Measurements from ENCODE around the gene NASP. TPM values are rescaled to one million over a fixed set of nuclear protein-coding genes. Genes with fewer than 3 reads are reported as not detected.
A peak's percentile ranks its signal among the peaks of the same experiment; 100 is the strongest.

NASP gene
- total and polyA plus RNA-seq, 2 donors (not counting 3 experiments of a cell fraction or from before 2014, with no cell fraction given), result 101 to 149 TPM

DNA sequence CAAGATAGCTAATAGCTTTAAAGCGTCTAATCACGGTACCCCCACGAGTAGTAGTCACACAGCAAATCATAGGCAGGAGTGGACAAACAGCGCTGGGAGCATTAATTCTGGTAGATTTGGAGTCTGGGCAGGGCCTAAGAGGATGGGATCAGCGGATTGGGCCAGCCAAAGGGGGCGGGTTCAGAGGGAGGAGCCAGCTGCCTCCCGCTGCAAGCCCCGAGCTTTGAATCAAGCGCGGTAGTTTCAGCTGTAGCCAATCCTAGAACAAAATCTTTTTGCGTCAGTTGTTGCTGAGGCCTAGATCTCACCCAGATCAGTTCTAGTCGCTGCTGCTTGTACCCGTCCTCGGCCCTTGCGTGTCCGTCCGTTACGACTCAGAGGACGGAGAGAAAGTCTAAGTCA, 576 bp upstream of the NASP start:
- TF ChIP-seq MAX (IDR thresholded peaks at IDR 0.05; ENCODE audit: insufficient read depth, insufficient read length), result no peak
- no peak for TF ChIP-seq JUN (IDR thresholded peaks at IDR 0.05; ENCODE audit: borderline replicate concordance, insufficient read depth, insufficient read length, low read depth)
- TF ChIP-seq, protein P1, sequence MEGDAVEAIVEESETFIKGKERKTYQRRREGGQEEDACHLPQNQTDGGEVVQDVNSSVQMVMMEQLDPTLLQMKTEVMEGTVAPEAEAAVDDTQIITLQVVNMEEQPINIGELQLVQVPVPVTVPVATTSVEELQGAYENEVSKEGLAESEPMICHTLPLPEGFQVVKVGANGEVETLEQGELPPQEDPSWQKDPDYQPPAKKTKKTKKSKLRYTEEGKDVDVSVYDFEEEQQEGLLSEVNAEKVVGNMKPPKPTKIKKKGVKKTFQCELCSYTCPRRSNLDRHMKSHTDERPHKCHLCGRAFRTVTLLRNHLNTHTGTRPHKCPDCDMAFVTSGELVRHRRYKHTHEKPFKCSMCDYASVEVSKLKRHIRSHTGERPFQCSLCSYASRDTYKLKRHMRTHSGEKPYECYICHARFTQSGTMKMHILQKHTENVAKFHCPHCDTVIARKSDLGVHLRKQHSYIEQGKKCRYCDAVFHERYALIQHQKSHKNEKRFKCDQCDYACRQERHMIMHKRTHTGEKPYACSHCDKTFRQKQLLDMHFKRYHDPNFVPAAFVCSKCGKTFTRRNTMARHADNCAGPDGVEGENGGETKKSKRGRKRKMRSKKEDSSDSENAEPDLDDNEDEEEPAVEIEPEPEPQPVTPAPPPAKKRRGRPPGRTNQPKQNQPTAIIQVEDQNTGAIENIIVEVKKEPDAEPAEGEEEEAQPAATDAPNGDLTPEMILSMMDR (IDR thresholded peaks at IDR 0.05; ENCODE audit: extremely low read depth in 1 of 2, insufficient read depth in 1 of 2, low read depth in 1 of 2, low read length in 2 of 2), result no peak
- no peak for TF ChIP-seq MYC (IDR thresholded peaks at IDR 0.05; ENCODE audit: low read depth, low read length)
- no peak for TF ChIP-seq FOS (IDR thresholded peaks at IDR 0.05; ENCODE audit: borderline replicate concordance, insufficient read depth, low read length)
- TF ChIP-seq GATA2 (IDR thresholded peaks at IDR 0.05; ENCODE audit: insufficient read depth, insufficient read length, low read depth, low read length), result no peak
- TF ChIP-seq EZH2 (IDR thresholded peaks at IDR 0.05; ENCODE audit: borderline replicate concordance, low read depth, low read length, severe bottlenecking), result no peak
- TF ChIP-seq POLR2AphosphoS5 (IDR thresholded peaks at IDR 0.05; ENCODE audit: insufficient read depth, low read depth, low read length), result no peak
- TF ChIP-seq POLR2A (IDR thresholded peaks at IDR 0.05; ENCODE audit: low read depth, low read length), result no peak
- peaks cover 17% of the 10 kb centered on the region for H3K4me1 ChIP-seq (ENCODE audit: control insufficient read depth, extremely low read depth, insufficient read depth, low read length)
- CTCF ChIA-PET, result interaction anchor here (0.9 to 3.2 kb wide), 3 partner anchors 13 to 46 kb away, joined by 3 to 18 read pairs (median 6); no protein-coding TSS in a partner anchor
- H3K79me2 ChIP-seq (ENCODE audit: control insufficient read depth, insufficient read depth, low read length), result peaks cover 36% of the 10 kb centered on the region
- intact Hi-C loops (cut with micrococcal nuclease), result loop anchor here (1.0 kb wide), 1 partner anchor 32 kb away; no protein-coding TSS in a partner anchor
- no peaks in the 10 kb centered on the region for H3K27me3 ChIP-seq (ENCODE audit: control insufficient read depth in 2 of 2, insufficient read depth in 2 of 2, low read length in 2 of 2)
- peak overlapping the region; percentile 78 for H3K27ac ChIP-seq (ENCODE audit: insufficient read depth, low read depth, low read length)
- DNase-seq (ENCODE audit: low read depth, low spot score), result peak; percentile 99
- no peaks in the 10 kb centered on the region for H3K36me3 ChIP-seq (ENCODE audit: control insufficient read depth in 2 of 2, extremely low read depth in 1 of 2, insufficient read depth in 2 of 2, low read length in 2 of 2)
- POLR2A ChIA-PET, result interaction anchor here (0.5 to 2.1 kb wide), 8 partner anchors 9 to 188 kb away, joined by 3 to 21 read pairs (median 6); partner anchors contain the start of genes GPBP1L1 and PRDX1
- H3K9me3 ChIP-seq (replicated peaks; ENCODE audit: control insufficient read depth, insufficient read depth, low read length), result no peaks in the 10 kb centered on the region
- H3K9me1 ChIP-seq (replicated peaks; ENCODE audit: control insufficient read depth, extremely low read depth, insufficient read depth, low read length), result no peaks in the 10 kb centered on the region
- peak; percentile 100 for FAIRE-seq
- no peaks in the 10 kb centered on the region for H4K20me1 ChIP-seq (replicated peaks; ENCODE audit: control insufficient read depth, extremely low read depth, insufficient read depth, low read length)
- dilution Hi-C loops (cut with MboI; ENCODE audit: extremely low pct_ligation_motif_present, low sequenced_read_pairs), result no loop called here
- peak overlapping the region; percentile 85 for H3K4me2 ChIP-seq (ENCODE audit: insufficient read depth, low read length)
- TSS peak; percentile 66 for BruUV-seq (replicated peaks)
- H3K4me3 ChIP-seq (replicated peaks in 1 of 3; ENCODE audit: insufficient read depth in 1 of 3, low read depth in 1 of 3, low read length in 3 of 3), result peak overlapping the region; percentile 62 to 81 (median 67)
- H3K9ac ChIP-seq (replicated peaks; ENCODE audit: extremely low read depth, insufficient read depth, low read length), result peak overlapping the region; percentile 99
- H2AFZ ChIP-seq (ENCODE audit: low read depth, low read length), result peak overlapping the region; percentile 98

All from endothelial cell of umbilical vein (primary cell).